ENCODE data around the gene PLB1.

DNA sequence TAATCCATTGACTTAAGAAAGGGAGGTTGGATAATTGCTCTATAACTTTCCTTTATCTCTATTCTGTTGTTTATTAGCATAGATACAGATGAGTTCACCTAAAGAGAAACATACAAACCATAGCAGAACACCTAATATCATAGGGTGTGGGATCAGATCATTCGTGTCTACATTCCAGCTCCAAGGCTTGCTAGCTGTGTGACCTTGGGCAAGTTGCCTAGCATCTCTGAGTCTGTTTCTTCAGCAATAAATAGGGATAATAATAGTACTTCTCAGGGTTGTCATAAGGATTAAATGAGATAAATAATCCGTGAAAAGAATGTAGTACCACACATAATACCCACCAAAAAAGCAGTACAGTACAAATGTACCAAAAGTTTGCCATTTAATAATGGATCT lies 126.2 kb downstream of the PLB1 start:
- no peak for TF ChIP-seq EZH2 (optimal IDR thresholded peaks at IDR 0.05; ENCODE audit: low read depth, low read length)
- TF ChIP-seq, protein P1, sequence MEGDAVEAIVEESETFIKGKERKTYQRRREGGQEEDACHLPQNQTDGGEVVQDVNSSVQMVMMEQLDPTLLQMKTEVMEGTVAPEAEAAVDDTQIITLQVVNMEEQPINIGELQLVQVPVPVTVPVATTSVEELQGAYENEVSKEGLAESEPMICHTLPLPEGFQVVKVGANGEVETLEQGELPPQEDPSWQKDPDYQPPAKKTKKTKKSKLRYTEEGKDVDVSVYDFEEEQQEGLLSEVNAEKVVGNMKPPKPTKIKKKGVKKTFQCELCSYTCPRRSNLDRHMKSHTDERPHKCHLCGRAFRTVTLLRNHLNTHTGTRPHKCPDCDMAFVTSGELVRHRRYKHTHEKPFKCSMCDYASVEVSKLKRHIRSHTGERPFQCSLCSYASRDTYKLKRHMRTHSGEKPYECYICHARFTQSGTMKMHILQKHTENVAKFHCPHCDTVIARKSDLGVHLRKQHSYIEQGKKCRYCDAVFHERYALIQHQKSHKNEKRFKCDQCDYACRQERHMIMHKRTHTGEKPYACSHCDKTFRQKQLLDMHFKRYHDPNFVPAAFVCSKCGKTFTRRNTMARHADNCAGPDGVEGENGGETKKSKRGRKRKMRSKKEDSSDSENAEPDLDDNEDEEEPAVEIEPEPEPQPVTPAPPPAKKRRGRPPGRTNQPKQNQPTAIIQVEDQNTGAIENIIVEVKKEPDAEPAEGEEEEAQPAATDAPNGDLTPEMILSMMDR (IDR thresholded peaks at IDR 0.05; ENCODE audit: low read length) = no peak
- no peak for TF ChIP-seq EZH2phosphoT487 (IDR thresholded peaks at IDR 0.05; ENCODE audit: low read length)

Measured in MM.1S (cell line).